HG03520 (cell line): Measurements from ENCODE around the gene RAD52.
"Not testable (repeated sequence)": the region's sequence is repeated elsewhere in the genome, so short reads cannot be mapped to it uniquely, and the experiment has no call there.

Experiments
- ATAC-seq: cut with Tn5 transposase; IDR thresholded peaks from one replicate; pipeline ENCODE4 v1.9.1; 2021; ENCODE audit warnings: mild to moderate bottlenecking, moderate library complexity; ENCODE audit not compliant: unreplicated experiment

The RAD52 gene

DNA sequence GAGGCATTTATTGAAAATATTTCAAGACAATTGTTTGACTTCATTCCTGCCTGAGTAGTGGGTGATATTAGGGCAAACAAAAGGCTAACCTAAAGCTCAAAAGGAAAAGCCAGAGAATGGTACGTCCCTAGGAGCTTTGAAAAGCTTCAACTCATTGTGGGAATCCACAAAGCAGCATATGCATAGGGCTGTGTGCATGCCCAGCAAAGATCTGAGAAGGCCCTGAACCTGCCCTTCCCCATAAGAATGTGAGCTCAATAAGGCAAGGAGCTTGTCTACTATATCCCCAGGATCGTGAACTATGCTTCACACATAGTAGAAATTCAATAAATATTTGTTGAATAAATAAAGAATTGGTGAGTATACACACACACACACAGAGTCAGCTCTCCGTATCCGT lies 19.1 kb upstream of the RAD52 start:
- ATAC-seq, result no peak

DNA sequence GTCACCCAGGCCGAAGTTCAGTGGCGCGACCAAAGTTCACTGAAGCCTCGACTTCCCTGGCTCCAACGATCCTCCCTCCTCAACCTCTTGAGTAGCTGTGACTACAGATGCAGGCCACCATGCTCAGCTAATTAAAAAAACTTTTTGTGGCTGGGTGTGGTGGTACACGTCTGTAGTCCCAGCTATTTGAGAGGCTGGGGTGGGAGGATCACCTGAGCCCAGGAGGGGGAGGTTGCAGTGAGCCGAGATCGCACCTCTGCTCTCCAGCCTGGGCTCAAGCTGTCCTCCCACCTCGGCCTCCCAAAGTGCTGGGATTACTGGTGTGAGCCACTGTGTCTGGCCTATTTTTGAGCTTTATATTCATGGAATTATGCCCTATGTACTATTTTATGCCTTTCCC lies 18.1 kb upstream of the RAD52 start:
- no peak for ATAC-seq

DNA sequence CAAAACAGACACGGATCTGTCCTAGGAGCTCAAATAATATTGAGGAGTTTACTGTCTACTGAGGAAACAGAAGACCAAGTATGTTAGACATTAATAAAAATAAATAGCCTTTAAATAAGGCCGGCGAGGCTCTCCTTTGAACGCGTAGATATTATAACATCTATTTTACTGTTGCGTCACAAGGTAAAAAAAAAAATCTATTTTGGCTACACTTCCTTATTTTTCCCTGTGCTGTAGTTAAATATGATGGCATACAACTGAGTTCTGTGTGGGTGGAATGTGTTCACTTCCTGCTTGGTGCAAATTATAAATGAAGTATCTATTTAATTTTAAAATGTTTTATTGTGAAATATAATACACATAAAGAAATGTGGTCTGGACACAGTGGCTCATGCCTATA lies 17.2 kb upstream of the RAD52 start:
- no peak for ATAC-seq

DNA sequence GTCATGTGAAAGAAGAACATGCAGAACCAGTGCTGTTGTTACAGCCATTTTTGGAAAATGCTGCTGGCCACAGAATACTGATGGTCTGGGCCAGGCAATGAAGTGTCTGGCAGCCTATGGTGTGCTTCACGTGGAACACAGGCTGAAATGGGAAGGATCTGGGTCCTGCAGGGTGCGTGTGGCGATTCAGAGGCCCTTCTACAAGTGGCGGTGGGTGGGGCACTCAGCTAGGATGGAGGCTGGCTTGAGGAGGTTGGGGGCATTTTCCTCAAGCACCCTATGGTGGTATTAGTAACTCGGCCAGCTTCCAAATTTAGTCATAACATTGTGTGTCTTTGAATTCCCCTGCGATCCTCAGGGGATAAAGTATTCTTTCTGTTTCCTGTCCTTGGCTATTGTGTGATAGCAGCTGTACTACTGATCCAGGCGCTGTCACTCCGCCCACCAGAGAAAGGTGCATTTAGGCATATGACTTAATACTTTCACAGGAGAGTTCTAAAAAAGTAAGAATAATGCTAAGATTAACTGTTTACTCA lies 9.2 kb upstream of the RAD52 start:
- ATAC-seq, result no peak

DNA sequence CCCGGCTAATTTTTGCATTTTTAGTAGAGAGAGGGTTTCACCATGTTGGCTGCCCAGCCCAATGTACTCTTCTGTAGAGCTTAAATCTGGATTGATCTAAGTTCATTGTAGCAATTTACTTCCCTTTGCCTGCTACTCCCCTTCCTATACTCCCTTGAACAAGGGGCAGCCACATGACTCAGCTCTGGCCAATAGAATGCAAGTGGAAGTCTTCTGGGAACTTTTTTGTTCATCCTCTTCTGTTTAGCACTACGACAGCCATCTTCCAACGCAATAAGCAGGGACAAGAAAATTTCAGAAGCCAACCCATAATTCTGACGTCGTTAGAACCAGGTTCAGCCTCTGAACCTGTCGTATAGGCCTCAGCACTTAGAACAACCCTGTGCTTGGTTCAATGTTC lies 6.4 kb upstream of the RAD52 start:
- no peak for ATAC-seq

DNA sequence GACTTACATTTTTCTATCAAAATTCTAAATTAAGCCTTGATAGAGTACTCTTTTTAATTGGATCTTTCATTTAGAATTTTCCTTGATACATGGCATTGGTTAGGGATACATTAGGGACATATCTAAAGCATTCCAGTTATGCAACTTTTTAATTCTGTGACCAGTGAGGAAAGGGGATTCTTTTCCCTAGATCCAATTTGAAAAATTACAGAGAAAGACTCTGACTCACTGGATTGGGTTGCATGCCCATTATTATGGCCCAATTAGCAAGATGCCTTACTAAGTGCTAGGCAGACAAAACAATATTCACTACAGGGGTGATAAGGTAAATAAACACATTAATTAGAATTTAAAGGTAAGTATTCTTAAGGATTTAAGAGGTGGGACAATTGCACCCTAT lies 5.2 kb upstream of the RAD52 start:
- no peak for ATAC-seq

DNA sequence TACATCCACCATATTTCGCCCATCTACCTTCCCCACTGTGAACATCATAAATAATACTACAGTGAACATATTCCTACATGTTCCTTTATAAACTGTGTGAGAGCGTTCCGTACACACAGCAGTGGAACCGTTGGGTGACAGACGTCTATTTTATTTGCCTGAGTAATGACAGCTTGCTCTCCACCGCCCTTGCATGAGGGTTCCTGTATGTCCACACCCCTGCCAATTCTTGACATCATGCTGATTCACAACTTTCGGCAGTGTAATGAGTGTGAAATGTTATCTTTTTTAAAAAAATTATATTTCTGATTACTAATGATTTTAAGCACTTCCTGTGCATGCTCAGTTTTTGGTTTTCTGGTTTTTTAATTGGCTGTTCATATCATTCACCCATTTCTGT lies 4.3 kb upstream of the RAD52 start:
- ATAC-seq, result no peak

DNA sequence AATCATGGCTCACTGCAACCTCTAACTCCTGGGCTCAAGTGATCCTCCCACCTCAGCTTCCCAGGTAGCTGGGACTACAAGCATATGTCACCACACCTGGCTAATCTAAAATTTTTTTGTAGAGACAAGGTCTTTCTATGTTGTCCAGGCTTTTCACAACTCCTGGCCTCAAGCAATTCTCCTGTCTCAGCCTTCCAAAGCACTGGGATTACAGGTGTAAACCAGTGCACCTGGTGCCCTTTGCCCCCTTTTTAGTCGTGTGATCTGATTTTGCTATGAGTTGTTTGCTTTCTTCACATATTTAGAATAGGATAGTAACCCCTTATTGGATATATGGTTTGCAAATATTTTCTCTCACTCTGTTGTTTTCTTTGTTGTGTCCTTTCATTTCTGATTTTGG lies 1.7 kb upstream of the RAD52 start:
- no peak for ATAC-seq

DNA sequence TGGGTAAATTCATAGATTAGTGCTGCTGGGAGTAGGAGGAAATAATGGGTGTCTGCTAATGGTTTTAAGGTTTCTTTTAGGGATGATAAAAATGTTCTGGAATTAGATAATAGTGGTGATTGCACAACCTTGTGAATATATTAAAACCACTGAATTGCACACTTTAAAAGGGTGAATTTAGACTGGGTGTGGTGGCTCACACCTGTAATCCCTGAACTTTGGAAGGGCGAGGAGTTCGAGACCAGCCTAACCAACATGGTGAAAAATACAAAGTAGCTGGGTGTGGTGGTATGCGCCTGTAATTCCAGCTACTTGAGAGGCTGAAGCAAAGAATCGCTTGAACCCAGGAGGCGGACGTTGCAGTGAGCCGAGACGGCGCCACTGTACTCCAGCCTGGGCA lies 1.3 kb downstream of the RAD52 start:
- no peak for ATAC-seq

DNA sequence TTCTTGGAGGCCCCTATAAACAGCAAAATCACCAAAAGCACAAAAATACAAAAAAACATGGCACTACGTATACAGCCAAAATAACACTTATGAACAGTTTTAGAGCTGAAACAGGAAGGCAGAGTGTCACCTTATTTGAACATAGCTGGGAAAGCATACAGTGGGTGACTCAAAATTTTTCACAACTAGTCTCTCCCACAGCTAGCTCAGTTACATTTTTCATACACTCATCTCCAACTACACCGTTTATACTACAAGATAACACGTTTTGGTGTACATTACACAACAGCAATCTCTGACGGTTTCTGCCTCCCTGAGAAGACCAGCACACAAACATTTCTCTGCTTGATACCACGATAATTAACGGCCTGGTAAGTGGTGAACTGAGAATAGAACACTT lies 2.9 kb downstream of the RAD52 start:
- ATAC-seq, result no peak

DNA sequence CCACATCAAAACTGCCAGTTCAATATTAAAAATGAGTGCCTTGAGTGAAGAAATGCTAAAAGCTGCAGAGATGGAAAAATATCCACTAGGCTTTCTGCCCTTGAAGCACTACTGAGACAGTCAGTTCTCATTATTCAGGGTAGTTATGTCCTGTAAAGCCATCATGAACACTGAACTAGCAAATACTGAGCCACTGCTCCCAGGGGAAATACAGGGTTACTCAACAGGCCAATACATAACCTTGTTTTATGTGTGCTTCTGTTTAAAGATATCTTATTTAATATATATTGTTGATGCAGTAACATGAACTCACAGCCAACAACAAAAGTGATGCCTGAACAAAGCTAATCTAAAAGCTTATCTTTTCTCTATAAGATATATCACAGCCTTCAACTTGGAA lies 3.3 kb downstream of the RAD52 start:
- ATAC-seq, result no peak

DNA sequence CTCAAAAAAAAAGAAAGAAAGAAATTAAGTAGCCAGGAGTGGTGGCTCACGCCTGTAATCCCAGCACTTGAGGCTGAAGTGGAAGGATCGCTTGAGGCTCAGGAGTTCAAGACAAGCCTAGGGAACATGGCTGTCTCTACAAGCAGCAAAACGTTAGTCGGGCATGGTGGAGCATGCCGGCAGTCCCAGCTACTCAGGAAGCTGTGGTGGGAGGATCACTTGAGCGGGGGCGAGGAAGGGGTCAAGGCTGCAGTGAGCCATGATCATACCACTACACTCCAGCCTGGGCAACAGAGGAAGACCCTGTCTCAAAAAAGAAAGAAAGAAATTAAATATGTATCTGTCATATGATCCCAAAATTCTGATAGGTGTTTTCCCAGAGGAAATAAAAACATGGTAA lies 5.3 kb downstream of the RAD52 start:
- no peak for ATAC-seq

DNA sequence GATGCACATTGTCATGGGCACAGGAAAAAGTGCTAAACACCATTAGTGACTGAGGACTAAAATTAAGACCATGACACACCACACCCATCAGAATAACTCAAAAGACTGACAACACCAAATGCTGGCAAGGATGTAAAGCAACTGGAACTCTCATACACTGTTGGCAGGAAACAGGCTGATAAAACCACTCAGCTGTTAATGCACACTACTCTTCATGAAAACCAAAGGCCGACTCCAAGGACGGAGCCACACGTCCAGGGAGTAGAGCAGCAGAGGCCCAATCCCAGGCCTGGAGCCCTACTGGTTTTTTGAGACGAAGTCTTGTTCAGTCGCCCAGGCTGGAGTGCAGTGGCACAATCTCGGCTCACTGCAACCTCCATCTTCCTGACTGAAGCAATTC lies 6.4 kb downstream of the RAD52 start:
- ATAC-seq, result no peak

DNA sequence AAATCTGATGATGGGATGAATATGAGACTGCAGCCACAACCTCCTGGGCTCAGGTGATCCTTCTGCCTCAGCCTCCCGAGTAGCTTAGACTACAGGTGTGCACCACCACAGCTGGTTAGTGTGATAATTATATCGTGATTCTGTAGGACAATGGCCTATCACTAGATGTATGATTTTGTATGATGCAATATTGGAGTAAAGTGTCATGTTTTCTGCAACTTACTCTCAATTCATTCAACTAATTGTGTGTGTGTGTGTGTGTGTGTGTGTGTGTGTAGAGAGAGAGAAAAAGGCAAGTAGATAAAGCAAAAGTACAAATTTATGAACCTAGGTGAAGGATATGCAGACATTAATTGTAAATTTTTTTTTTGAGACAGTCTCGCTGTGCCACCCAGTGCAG lies 10.7 kb downstream of the RAD52 start:
- no peak for ATAC-seq

DNA sequence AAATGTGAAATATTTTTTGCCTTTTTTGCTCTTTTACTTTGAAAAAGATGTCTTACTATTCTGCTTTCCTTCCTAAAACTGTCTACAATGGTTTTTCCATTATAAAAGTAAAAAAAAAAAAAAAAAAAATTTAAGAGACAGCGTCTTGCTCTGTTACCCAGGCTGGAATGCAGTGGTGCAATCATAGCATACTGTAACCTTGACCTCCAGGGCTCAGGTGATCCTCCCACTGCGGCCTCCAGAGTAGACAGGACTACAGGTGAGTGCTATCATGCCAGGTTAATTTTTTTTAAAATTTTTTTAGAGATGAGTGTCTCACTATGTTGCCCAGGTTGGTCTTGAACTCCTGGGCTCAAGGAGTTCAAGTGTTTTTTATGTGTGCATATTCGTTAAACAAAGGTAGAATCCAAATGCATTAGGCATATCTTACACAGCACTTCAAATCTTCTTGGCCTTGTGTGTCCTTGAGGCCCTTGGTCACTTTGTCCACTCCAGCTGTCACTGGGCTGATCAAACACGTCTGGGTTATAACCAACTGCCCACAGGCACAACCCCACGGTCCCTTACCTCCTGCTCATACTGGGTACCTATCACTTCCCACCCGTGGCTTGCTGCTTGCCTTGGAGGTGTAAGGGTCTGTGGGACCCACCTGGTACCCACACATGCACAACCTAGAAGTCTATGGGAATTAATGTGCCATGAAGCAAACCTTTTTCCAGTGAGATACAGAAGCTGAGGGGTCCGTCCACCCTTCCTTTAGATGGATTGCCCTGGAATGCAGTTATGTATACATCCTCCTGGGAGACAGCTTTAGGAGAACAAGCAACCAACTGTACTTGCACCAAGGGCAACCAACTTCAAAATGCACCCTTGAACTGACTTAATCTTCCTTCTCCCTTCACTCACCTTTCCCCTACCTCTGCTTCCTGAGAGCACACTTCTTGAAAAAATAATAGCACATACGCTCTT lies 12.8 kb downstream of the RAD52 start:
- no peak for ATAC-seq

DNA sequence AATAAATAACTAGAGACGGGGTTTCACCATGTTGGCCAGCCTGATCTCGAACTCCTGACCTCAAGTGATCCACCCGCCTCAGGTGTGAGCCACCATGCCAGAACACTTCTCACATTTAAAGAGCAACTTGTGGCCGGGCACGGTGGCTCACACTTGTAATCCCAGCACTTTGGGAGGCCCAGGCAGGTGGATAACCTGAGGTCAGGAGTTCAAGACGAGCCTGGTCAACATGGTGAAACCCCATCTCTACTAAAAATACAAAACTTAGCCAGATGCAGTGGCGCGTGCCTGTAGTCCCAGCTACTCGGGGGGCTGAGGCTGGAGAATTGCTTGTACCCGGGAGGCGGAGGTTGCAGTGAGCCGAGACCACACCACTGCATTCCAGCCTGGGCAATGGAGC lies 13.6 kb downstream of the RAD52 start:
- not testable (repeated sequence) for ATAC-seq

DNA sequence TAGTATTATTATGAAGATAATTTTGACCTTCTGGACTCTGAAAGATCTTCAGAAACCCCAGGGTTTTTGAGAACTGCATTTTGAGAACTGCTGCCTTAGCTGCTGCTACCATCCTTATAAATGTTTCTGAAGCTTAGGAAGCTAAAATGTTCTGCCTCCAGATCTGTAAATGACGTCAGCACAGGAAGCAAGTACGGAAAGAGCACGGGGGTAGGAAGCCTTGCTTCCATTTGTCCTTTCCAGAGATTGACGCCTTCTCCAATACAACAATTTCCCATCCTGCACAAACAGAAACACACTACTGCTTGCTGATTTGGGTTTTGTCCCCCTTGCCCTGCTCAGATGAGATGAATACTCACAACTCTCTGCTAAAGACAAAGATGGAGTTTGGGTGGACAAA lies 17.9 kb downstream of the RAD52 start:
- no peak for ATAC-seq

DNA sequence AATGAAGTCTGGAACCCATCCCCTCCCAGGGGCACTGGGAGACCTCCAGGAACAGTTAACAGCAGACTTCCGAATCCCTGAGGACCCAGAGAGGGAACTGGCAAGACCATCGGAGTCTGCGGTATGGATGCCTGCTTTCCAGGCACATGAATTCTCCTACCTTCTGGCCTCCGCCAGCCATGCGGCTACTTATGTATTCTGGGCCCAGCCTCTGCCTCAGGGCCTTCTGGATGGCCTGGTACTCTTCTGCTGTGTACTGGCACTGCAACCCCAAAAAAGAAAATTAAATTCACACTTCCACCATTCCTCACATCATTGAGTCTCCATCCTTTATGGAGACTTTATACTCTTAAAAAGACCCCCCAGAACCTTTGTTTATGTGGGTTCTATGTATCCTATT lies 18.4 kb downstream of the RAD52 start:
- no peak for ATAC-seq

DNA sequence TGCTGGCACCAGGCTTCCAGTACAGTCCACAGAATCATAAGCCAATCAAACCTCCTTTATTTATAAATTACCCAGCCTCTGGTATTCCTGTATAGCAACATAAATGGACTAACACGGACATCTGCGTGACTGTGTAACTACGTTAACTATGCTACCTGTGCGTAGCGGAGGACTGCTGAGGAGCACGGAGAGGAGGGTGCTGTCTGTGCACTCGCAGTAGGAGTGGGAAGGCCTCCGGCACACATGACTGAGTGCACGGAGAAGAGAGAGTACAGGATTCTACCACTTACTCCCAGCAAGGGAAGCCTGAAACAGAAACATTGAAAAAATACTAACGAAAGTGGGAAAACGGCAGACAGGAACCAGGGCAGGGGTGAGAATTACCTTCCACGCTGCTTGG lies 22.9 kb downstream of the RAD52 start:
- ATAC-seq, result no peak

DNA sequence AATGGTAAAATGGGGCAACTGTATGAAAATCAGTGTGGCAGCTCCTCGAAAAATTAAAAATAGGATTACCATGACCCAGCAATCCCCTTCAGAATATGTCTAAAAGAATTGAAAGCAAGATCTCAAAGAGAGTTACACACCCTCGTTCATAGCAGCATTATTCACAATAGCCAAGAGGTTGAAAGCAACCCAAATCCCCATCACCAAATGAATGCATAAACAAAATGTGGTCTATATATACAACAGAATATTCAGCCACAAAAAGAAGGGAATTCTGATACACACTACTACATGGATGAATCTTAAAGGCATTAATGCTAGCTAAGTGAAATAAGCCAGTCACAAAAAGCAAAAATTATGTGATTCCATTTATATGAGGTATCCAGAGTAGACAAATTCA lies 27.2 kb downstream of the RAD52 start:
- no peak for ATAC-seq

DNA sequence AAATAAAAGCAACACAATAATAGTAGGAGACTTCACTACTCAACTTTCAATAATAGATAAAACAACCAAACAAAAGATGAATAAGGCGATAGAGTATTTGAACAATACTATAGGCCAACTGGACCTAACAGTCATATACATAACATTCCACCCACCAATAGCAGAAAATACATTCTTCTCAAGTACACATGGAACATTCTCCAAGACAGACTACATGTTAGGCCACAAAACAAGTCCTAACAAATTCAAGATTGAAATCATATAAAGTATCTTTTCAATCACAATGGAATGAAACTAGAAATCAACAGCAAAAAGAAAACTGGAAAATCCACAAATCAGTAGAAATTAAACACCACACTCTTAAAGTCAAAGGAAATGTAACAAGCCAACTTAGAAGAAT lies 28.8 kb downstream of the RAD52 start:
- no peak for ATAC-seq

DNA sequence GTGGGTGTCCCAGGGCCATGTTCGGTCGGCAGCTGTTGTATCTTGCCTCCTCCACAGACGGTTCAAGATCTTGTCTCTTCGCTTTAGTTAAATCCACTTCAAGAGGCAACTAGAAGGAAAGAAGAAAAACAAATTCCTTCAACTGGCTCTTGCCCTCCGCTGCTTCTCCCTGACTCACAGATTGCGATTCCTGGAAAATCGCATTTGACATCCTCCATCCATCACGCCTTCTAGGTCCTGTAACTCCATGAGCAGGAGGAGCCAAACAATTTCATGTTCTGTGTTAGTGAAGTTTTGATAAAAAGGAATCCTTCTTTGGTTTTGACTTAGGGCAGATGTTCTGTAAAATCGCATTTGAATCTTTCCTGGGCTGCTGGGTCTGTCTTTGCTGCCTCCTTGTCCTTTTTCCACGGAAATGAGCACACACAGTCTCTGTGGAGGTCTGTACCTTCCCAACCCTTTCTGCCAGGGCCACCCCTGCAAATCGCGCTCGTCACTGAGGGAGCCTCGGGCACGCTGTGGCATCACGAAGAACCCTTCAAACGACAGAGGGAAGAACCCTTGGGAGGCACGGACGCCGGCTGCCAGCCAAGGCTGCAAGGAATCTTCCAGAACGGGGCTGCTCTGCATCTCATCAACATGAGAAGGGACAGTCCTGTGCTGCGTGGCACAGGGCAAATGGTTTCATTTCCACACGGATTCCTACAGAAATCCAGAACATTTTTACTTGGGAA lies 32.6 kb downstream of the RAD52 start:
- ATAC-seq, result no peak
